ENCODE results near the gene OR5K1.

DNA sequence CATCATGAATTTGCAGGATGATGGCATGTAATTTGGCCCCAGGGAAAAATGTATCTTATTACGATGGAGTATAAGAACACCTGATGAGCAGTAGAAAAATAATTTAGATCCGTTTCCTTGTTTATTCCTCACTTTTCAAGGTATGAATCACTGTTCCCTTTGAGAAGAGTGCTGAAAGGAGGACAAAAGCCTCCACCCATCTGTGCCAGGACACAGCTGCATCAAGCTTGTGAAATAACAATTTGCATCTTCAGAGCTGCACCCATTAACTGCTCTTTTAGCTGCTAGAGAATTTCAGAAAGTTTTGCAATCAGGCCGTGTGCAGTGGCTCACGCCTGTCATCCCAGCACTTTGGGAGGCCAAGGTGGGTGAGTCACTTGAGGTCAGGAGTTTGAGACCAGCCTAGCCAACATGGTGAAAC, 50.1 kb downstream of the OR5K1 start:
- TF ChIP-seq, protein P1, sequence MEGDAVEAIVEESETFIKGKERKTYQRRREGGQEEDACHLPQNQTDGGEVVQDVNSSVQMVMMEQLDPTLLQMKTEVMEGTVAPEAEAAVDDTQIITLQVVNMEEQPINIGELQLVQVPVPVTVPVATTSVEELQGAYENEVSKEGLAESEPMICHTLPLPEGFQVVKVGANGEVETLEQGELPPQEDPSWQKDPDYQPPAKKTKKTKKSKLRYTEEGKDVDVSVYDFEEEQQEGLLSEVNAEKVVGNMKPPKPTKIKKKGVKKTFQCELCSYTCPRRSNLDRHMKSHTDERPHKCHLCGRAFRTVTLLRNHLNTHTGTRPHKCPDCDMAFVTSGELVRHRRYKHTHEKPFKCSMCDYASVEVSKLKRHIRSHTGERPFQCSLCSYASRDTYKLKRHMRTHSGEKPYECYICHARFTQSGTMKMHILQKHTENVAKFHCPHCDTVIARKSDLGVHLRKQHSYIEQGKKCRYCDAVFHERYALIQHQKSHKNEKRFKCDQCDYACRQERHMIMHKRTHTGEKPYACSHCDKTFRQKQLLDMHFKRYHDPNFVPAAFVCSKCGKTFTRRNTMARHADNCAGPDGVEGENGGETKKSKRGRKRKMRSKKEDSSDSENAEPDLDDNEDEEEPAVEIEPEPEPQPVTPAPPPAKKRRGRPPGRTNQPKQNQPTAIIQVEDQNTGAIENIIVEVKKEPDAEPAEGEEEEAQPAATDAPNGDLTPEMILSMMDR (IDR thresholded peaks at IDR 0.05), result no peak
- no peak for TF ChIP-seq ZFX (IDR thresholded peaks at IDR 0.05; ENCODE audit: borderline replicate concordance)
